HG02884 (cell line): ENCODE results near the gene MYO18A.

Experiments used
- ATAC-seq: cut with Tn5 transposase; IDR thresholded peaks from one replicate; pipeline ENCODE4 v1.9.1; 2021; ENCODE audit warnings: mild to moderate bottlenecking, moderate library complexity; ENCODE audit not compliant: unreplicated experiment

MYO18A gene

GRCh38 chr17:29084541-29085146 is 95.6 kb downstream of the MYO18A start:
- no peak for ATAC-seq

GRCh38 chr17:29080965-29081364 is 99.2 kb downstream of the MYO18A start:
- no peak for ATAC-seq

- ATAC-seq, result no peak
These were observed 99.9 kb downstream of the MYO18A start for GRCh38 chr17:29080323-29080722.

GRCh38 chr17:29079887-29080286 is 100.3 kb downstream of the MYO18A start:
- no peak for ATAC-seq

GRCh38 chr17:29079433-29079832 is 100.8 kb downstream of the MYO18A start:
- ATAC-seq, result no peak

GRCh38 chr17:29078183-29079045 is 101.8 kb downstream of the MYO18A start:
- no peak for ATAC-seq

GRCh38 chr17:29077320-29077719 is 102.9 kb downstream of the MYO18A start:
- ATAC-seq, result no peak

GRCh38 chr17:29076722-29077121 is 103.5 kb downstream of the MYO18A start:
- ATAC-seq, result no peak

- ATAC-seq, result no peak
These were observed 104.1 kb downstream of the MYO18A start for GRCh38 chr17:29076087-29076486.

- ATAC-seq, result no peak
These were observed 105.7 kb downstream of the MYO18A start for GRCh38 chr17:29074488-29074887.

GRCh38 chr17:29073520-29073919 is 106.7 kb downstream of the MYO18A start:
- no peak for ATAC-seq

- no peak for ATAC-seq
These were observed 107.2 kb downstream of the MYO18A start for GRCh38 chr17:29073045-29073444.

- ATAC-seq, result no peak
These were observed 108.9 kb downstream of the MYO18A start for GRCh38 chr17:29071303-29071702.

GRCh38 chr17:29070781-29071180 is 109.4 kb downstream of the MYO18A start:
- no peak for ATAC-seq

GRCh38 chr17:29070308-29070707 is 109.9 kb downstream of the MYO18A start:
- ATAC-seq, result no peak

- ATAC-seq, result no peak
These were observed 110.6 kb downstream of the MYO18A start for GRCh38 chr17:29069526-29070041.

GRCh38 chr17:29068818-29069217 is 111.4 kb downstream of the MYO18A start:
- no peak for ATAC-seq

- no peak for ATAC-seq
These were observed 113.6 kb downstream of the MYO18A start for GRCh38 chr17:29066606-29067005.

- ATAC-seq, result no peak
These were observed 114.2 kb downstream of the MYO18A start for GRCh38 chr17:29066047-29066446.

GRCh38 chr17:29063992-29064391 is 116.2 kb downstream of the MYO18A start:
- ATAC-seq, result no peak

GRCh38 chr17:29062215-29062614 is 118.0 kb downstream of the MYO18A start:
- ATAC-seq, result no peak

GRCh38 chr17:29061036-29061435 is 119.2 kb downstream of the MYO18A start:
- no peak for ATAC-seq
